B cell (primary cell): ENCODE results near the gene ASIC3. TPM values are rescaled to one million over a fixed set of nuclear protein-coding genes. Genes with fewer than 3 reads are reported as not detected.

Source experiments
- ATAC-seq: fragments of 200-7000 bp; cut with Tn5 transposase; one replicate; pipeline ENCODE4 v1.10.0; 2021; ENCODE audit warnings: low read depth, mild to moderate bottlenecking, moderate number of reproducible peaks, moderate library complexity
- CTCF ChIA-PET: fragments of 350-600 bp; sonication (Branson Sonifier 250); formaldehyde crosslinking; loops from one replicate; lab custom pipeline; 2021; ENCODE audit warnings: antibody characterized with exemption, inconsistent platforms; lab: Charles Lee
- POLR2A ChIA-PET: fragments of 350-600 bp; sonication (Branson Sonifier 250); formaldehyde crosslinking; loops from one replicate; lab custom pipeline; 2021; ENCODE audit warnings: antibody characterized with exemption; lab: Charles Lee
- DNase-seq: peaks from one replicate; pipeline ENCODE4 v3.0.0; 2013
- H2AFZ ChIP-seq: 2 replicates; pipeline ENCODE4 v1.6.1; 2012; ENCODE audit warnings: mild to moderate bottlenecking, low read depth, low read length; ENCODE audit not compliant: insufficient read depth, poor library complexity, severe bottlenecking
- H3K27ac ChIP-seq, 2 donors: 1 replicate in 1 of 2; 2 replicates in 1 of 2; pipeline ENCODE4 v1.5.1; 2012 to 2013; ENCODE audit warnings: low read length in 2 of 2, mild to moderate bottlenecking in 2 of 2, moderate library complexity in 1 of 2
- H3K27me3 ChIP-seq, 4 experiments: fragments of 200-600 bp in 1 of 4; sonication (generic) in 1 of 4; replicated peaks in 1 of 4; 1 replicate in 2 of 4; 2 replicates in 2 of 4; pipeline versions ENCODE4 v1.6.1 to v1.7.0; 2013 to 2016; ENCODE audit warnings: low read length in 3 of 4, mild to moderate bottlenecking in 2 of 4, mixed read lengths in 1 of 4, moderate library complexity in 1 of 4; ENCODE audit not compliant: insufficient read depth in 4 of 4, control insufficient read depth in 3 of 4; ENCODE audit errors: control extremely low read depth in 1 of 4
- H3K36me3 ChIP-seq, 2 experiments: replicated peaks in 1 of 2; 1 replicate in 1 of 2; 2 replicates in 1 of 2; pipeline versions ENCODE4 v1.6.1 to v1.7.1; 2013; ENCODE audit warnings: low read length in 1 of 2; ENCODE audit not compliant: insufficient read depth in 2 of 2, control insufficient read depth in 1 of 2; ENCODE audit errors: control extremely low read depth in 1 of 2, extremely low read depth in 1 of 2
- H3K4me1 ChIP-seq, 2 donors: fragments of 200-600 bp in 1 of 2; sonication (generic) in 1 of 2; 1 replicate in 1 of 2; 2 replicates in 1 of 2; pipeline versions ENCODE4 v1.5.1 to v1.6.1; 2013 to 2017; ENCODE audit warnings: low read length in 2 of 2; ENCODE audit not compliant: control insufficient read depth in 2 of 2, insufficient read depth in 2 of 2
- H3K4me2 ChIP-seq: replicated peaks from 2 replicates; pipeline ENCODE3; 2012; ENCODE audit warnings: mild to moderate bottlenecking, low read depth, low read length; ENCODE audit not compliant: poor library complexity, severe bottlenecking
- H3K4me3 ChIP-seq, 5 experiments: fragments of 200-600 bp in 1 of 5; sonication (generic) in 1 of 5; 1 replicate in 3 of 5; 2 replicates in 2 of 5; pipeline versions ENCODE4 v1.5.1 to v1.7.0; 2011 to 2016; ENCODE audit warnings: low read length in 4 of 5, mild to moderate bottlenecking in 4 of 5, low read depth in 2 of 5, control low read depth in 1 of 5, moderate library complexity in 1 of 5; ENCODE audit not compliant: insufficient read depth in 1 of 5; ENCODE audit errors: control extremely low read depth in 1 of 5, extremely low read depth in 1 of 5
- H3K79me2 ChIP-seq: fragments of 200-600 bp; sonication (generic); one replicate; pipeline ENCODE4 v1.6.0; 2016; ENCODE audit warnings: low read length; ENCODE audit not compliant: control insufficient read depth, insufficient read depth
- H3K9ac ChIP-seq: fragments of 200-600 bp; sonication (generic); 2 replicates; pipeline ENCODE4 v1.6.1; 2017; ENCODE audit warnings: mild to moderate bottlenecking, low read length, moderate library complexity
- H3K9me3 ChIP-seq, 3 donors: one replicate each; pipeline versions ENCODE4 v1.6.1 to v1.7.1; 2013; ENCODE audit warnings: low read length in 2 of 3; ENCODE audit not compliant: control insufficient read depth in 2 of 3, insufficient read depth in 1 of 3; ENCODE audit errors: control extremely low read depth in 1 of 3
- H4K20me1 ChIP-seq: 2 replicates; pipeline ENCODE4 v1.6.0; 2012; ENCODE audit warnings: mild to moderate bottlenecking, low read length; ENCODE audit not compliant: insufficient read depth, control insufficient read depth, poor library complexity, severe bottlenecking
- H3K27ac Mint-ChIP-seq: one replicate; pipeline ENCODE4 v1.8.0; 2021; ENCODE audit warnings: mixed read lengths
- H3K27me3 Mint-ChIP-seq: one replicate; pipeline ENCODE4 v1.8.0; 2021; ENCODE audit warnings: mixed read lengths
- H3K4me1 Mint-ChIP-seq: one replicate; pipeline ENCODE4 v1.8.0; 2021; ENCODE audit warnings: mixed read lengths
- H3K4me3 Mint-ChIP-seq: one replicate; pipeline ENCODE4 v1.8.0; 2021; ENCODE audit warnings: mixed read lengths
- H3K9me3 Mint-ChIP-seq: one replicate; pipeline ENCODE4 v1.8.0; 2022; ENCODE audit warnings: mixed read lengths; ENCODE audit not compliant: insufficient read depth
- CTCF ChIP-seq: fragments of 200-600 bp; IDR thresholded peaks from one replicate; pipeline ENCODE4 v1.8.0; 2022; ENCODE audit warnings: antibody characterized with exemption, mild to moderate bottlenecking
- EZH2 ChIP-seq: IDR thresholded peaks from 2 replicates; pipeline ENCODE4 v1.6.1; 2012; ENCODE audit warnings: borderline replicate concordance, low read depth, mild to moderate bottlenecking, moderate library complexity, low read length; ENCODE audit not compliant: insufficient read depth, poor library complexity, severe bottlenecking
- whole genome bisulfite sequencing: methylation state at CpG from one replicate; pipeline ENCODE4 v1.1.5; 2013; ENCODE audit warnings: missing lambda C conversion rate; ENCODE audit not compliant: insufficient coverage; 5-methylcytosine and 5-hydroxymethylcytosine counted together
- intact Hi-C: fragments of 100-400 bp; cut with micrococcal nuclease; formaldehyde crosslinking; loops from one replicate; pipeline ENCODE4 v1.10.0; 2022
- polyA plus RNA-seq: library from polyadenylated mRNA; depleted of rRNA; stranded (reverse); fragments of >200 nt; gene quantifications from 2 replicates; pipeline ENCODE4 v1.2.3, GENCODE V29; 2012
- total RNA-seq, 2 donors: library from RNA; stranded (reverse); fragments of 120-200 nt in 1 of 2; gene quantifications; 1 replicate in 1 of 2; 2 replicates in 1 of 2; pipeline versions ENCODE4 v1.2.3 to v1.2.4, GENCODE V29; 2013 to 2022

ASIC3 gene
- total and polyA plus RNA-seq, 2 donors (not counting 1 experiment from before 2014, with no cell fraction given) = 4.8 to 5.0 TPM

GRCh38 chr7:151057506-151057988 is 9.2 kb downstream of the ASIC3 start, which contains the start of gene CDK5:
Gene CDK5 (minus strand): TSS chr7:151057897. CDS start chr7:151057848, 49 bp downstream.
- DNase-seq (no peak), ATAC-seq (peak; percentile 0)
- Histone ChIP-seq H3K79me2 (peaks cover 37% of the 10 kb centered on the region), H3K4me2 (peak within 1 kb of the TSS; percentile 100), H3K4me1 (peaks cover 23 to 40% of the 10 kb centered on the region in 2 donors), H3K9me3 (no peaks in the 10 kb centered on the region), H2AFZ (peak within 1 kb of the TSS; percentile 98), H3K4me3 (peak within 1 kb of the TSS; percentile 72 to 91 (median 85)), H3K9ac (peak within 1 kb of the TSS; percentile 89), H3K36me3 (no peaks in the 10 kb centered on the region), H3K27ac (peak within 1 kb of the TSS; percentile 79 to 82), H4K20me1 (peaks cover 27% of the 10 kb centered on the region), H3K27me3 (no peaks in the 10 kb centered on the region)
- Mint-ChIP-seq H3K27ac (peak within 1 kb of the TSS; percentile 94), H3K27me3 (peaks cover 2% of the 10 kb centered on the region), H3K9me3 (no peaks in the 10 kb centered on the region), H3K4me3 (peak within 1 kb of the TSS; percentile 96), H3K4me1 (peaks cover 39% of the 10 kb centered on the region)
- ChIA-PET CTCF (interaction anchor here (1.6 kb wide), 1 partner anchor 39 kb away, joined by 4 read pairs; no protein-coding TSS in a partner anchor), POLR2A (interaction anchor here (1.3 kb wide), 1 partner anchor 44 kb away, joined by 7 read pairs; no protein-coding TSS in a partner anchor)
- under 1% methylated on average over 30 of the region's 30 CpGs for WGBS
- TF ChIP-seq CTCF (no peak), EZH2 (no peak)
- intact Hi-C loops = loop anchor here (1.0 to 5.0 kb wide), 2 partner anchors 45 to 170 kb away; partner anchors contain the start of gene ABCF2
